Measurements from ENCODE around the gene ACAP2.

Gene ACAP2

DNA sequence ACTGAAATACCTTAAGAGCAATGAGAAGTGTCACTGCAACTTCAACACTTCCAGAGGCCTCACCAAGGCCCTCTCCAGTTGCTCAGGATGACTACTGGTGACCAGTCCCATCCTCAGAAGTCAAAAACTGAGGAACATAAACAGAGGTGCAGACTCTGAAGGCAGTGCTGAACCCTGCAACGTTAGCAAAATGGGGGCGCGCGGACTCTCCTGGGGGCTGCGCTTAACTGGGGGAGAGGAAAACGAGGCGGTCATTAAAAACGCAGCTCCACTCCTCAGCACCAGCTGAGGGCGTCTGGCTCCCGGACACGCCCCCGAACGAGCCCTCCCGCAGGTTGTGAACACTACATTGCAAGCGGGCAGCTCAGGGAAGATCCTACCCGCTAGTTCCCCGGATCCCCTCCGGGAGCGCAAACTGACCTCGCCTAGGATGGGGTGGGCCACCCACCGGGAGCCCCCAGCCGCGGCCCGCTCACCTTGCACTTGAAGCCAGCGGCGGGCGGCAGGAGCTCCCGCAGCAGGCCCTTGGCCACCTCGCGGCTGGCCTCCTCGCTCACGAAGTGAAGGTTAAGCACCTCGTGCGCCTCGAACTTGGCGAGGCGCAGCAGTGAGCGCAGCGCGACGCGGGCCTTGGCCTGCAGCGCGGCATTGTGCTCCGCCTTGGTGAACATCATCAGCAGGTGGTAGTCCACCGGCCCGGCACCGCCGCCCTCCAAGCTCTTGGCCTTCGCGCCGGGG is 172.6 kb downstream of the ACAP2 start:
- peaks cover 28% of the 10 kb centered on the region for H3K36me3 ChIP-seq (ENCODE audit: control insufficient read depth, insufficient read depth, low read length)
- peaks cover 19% of the 10 kb centered on the region for H3K4me1 ChIP-seq (ENCODE audit: control insufficient read depth, insufficient read depth, low read length, poor library complexity, severe bottlenecking)
- peak overlapping the region; percentile 65 for H3K4me3 ChIP-seq (ENCODE audit: extremely low read depth, insufficient read depth, low read length, poor library complexity, severe bottlenecking)
- 1 to 2% methylated on average over 40 to 43 of the region's 52 CpGs for WGBS, 2 experiments (ENCODE audit: insufficient coverage in 2 of 2)
- peak overlapping the region; percentile 91 for H3K27ac ChIP-seq (ENCODE audit: low read depth, low read length, severe bottlenecking)
- H3K9me3 ChIP-seq (ENCODE audit: control insufficient read depth, low read length), result no peaks in the 10 kb centered on the region

DNA sequence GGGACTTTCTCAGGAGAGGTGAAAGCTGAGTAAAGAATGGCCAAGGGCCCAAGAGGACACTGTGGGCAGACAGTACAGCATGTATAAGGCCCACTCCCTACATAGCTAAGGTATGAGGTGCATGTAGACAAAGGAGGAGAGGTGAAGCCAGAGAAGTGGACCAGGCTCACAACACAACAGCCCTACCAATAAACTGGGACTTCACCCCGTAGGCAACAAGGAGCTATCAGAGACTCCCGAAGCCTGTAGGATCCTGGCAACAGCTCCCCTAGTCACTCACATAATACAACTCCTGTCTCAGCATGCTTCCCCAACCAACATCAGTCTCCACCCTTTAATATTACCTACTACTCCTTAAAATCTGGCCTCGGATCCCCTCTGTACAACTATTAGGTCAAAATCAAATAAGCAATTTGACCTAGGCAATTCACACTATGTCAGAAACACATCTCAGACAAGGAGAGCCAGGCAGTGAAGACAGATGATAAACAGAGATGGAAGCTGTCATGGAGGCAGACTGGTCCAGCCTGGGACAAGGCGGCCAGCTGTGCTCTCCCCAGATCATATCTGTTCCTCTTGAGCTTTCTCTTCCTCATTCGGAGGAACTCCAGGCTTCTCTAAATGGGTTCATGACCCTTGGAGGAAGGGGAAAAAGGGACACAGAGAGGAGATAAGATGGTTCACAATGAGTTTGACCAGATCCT is 173.3 kb downstream of the ACAP2 start:
- peaks cover 19% of the 10 kb centered on the region for H3K4me1 ChIP-seq (ENCODE audit: control insufficient read depth, insufficient read depth, low read length, poor library complexity, severe bottlenecking)
- peak overlapping the region; percentile 65 for H3K4me3 ChIP-seq (ENCODE audit: extremely low read depth, insufficient read depth, low read length, poor library complexity, severe bottlenecking)
- H3K9me3 ChIP-seq (ENCODE audit: control insufficient read depth, low read length), result no peaks in the 10 kb centered on the region
- H3K27ac ChIP-seq (ENCODE audit: low read depth, low read length, severe bottlenecking), result peak overlapping the region; percentile 91
- WGBS, 2 experiments (ENCODE audit: insufficient coverage in 2 of 2), result 74 to 78% methylated on average over 4 of the region's 5 CpGs
- peaks cover 28% of the 10 kb centered on the region for H3K36me3 ChIP-seq (ENCODE audit: control insufficient read depth, insufficient read depth, low read length)

GRCh38 chr3:195268576-195269309 is 174.1 kb downstream of the ACAP2 start:
- 94 to 98% methylated on average over 8 to 9 of the region's 11 CpGs for WGBS, 2 experiments (ENCODE audit: insufficient coverage in 2 of 2)
- no peaks in the 10 kb centered on the region for H3K9me3 ChIP-seq (ENCODE audit: control insufficient read depth, low read length)
- no peak overlapping the region for H3K27ac ChIP-seq (ENCODE audit: low read depth, low read length, severe bottlenecking)
- H3K4me1 ChIP-seq (ENCODE audit: control insufficient read depth, insufficient read depth, low read length, poor library complexity, severe bottlenecking), result peaks cover 23% of the 10 kb centered on the region
- H3K4me3 ChIP-seq (ENCODE audit: extremely low read depth, insufficient read depth, low read length, poor library complexity, severe bottlenecking), result no peak overlapping the region
- H3K36me3 ChIP-seq (ENCODE audit: control insufficient read depth, insufficient read depth, low read length), result peaks cover 31% of the 10 kb centered on the region

DNA sequence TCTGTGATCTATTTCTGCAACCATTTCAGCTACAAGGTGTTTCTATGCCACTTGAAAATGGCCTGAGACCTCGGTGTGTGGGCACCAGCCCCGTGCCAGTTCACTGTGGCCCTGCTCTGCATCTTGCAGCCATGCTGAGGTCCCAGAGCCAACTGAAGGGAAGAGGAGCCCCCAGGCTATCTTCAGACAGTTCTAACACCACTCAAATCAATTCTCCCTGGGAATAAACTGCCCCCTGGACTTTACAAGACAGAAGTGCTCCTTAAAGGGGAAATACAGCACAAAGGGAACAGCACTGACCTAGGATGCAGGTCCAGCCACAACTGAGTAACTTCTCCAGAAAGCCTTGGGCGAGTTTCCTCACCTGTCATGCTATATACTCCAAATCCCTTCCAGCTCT is 175.7 kb downstream of the ACAP2 start:
- 69 to 97% methylated on average over 2 to 3 of the region's 3 CpGs for WGBS, 2 experiments (ENCODE audit: insufficient coverage in 2 of 2)
- Histone ChIP-seq H3K27ac (ENCODE audit: low read depth, low read length, severe bottlenecking) (no peak overlapping the region), H3K9me3 (ENCODE audit: control insufficient read depth, low read length) (no peaks in the 10 kb centered on the region), H3K36me3 (ENCODE audit: control insufficient read depth, insufficient read depth, low read length) (peaks cover 31% of the 10 kb centered on the region), H3K4me1 (ENCODE audit: control insufficient read depth, insufficient read depth, low read length, poor library complexity, severe bottlenecking) (peaks cover 27% of the 10 kb centered on the region), H3K4me3 (ENCODE audit: extremely low read depth, insufficient read depth, low read length, poor library complexity, severe bottlenecking) (no peak overlapping the region)

GRCh38 chr3:195266428-195266827 is 176.4 kb downstream of the ACAP2 start:
- Histone ChIP-seq H3K4me1 (ENCODE audit: control insufficient read depth, insufficient read depth, low read length, poor library complexity, severe bottlenecking) (peaks cover 27% of the 10 kb centered on the region), H3K4me3 (ENCODE audit: extremely low read depth, insufficient read depth, low read length, poor library complexity, severe bottlenecking) (no peak overlapping the region), H3K36me3 (ENCODE audit: control insufficient read depth, insufficient read depth, low read length) (peaks cover 31% of the 10 kb centered on the region), H3K27ac (ENCODE audit: low read depth, low read length, severe bottlenecking) (no peak overlapping the region), H3K9me3 (ENCODE audit: control insufficient read depth, low read length) (no peaks in the 10 kb centered on the region)
- WGBS, 2 experiments (ENCODE audit: insufficient coverage in 2 of 2), result 91 to 97% methylated on average over 3 to 5 of the region's 5 CpGs

DNA sequence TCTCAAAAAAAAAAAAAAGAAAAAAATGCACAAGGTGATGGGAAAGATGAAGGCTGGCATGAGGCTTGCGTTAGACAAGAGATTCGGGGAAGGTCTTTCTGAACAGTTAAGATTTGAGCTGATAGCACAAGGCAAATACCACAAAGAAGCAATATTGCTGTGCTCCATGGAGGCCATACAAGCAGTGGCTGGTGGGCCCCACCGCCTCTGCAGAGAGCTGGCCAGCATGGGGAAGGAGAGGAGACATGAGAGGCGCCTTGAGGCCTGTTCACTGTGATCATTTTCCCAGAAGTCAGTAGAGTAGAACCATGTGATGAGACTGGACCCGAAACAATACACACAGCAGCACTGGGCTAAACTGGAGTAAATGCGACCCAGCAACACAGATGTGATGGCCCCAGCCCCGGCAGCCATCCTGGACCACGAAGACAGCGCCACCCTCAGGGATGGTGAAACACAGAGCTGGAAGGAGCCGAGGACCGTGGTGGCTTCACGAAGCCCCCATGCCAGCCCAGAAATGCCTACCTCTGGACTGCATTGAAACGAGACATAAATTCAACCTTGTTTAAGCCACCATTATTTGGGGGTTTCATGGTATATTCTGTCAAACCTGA is 177.3 kb downstream of the ACAP2 start:
- Histone ChIP-seq H3K36me3 (ENCODE audit: control insufficient read depth, insufficient read depth, low read length) (peaks cover 31% of the 10 kb centered on the region), H3K27ac (ENCODE audit: low read depth, low read length, severe bottlenecking) (no peak overlapping the region), H3K4me1 (ENCODE audit: control insufficient read depth, insufficient read depth, low read length, poor library complexity, severe bottlenecking) (peaks cover 35% of the 10 kb centered on the region), H3K4me3 (ENCODE audit: extremely low read depth, insufficient read depth, low read length, poor library complexity, severe bottlenecking) (no peak overlapping the region), H3K9me3 (ENCODE audit: control insufficient read depth, low read length) (no peaks in the 10 kb centered on the region)
- WGBS, 2 experiments (ENCODE audit: insufficient coverage in 2 of 2), result 93 to 99% methylated on average over 10 to 13 of the region's 13 CpGs

GRCh38 chr3:195263925-195264600 is 178.8 kb downstream of the ACAP2 start:
- WGBS, 2 experiments (ENCODE audit: insufficient coverage in 2 of 2), result 90 to 97% methylated on average over 9 to 10 of the region's 10 CpGs
- H3K9me3 ChIP-seq (ENCODE audit: control insufficient read depth, low read length), result no peaks in the 10 kb centered on the region
- no peak overlapping the region for H3K27ac ChIP-seq (ENCODE audit: low read depth, low read length, severe bottlenecking)
- peaks cover 30% of the 10 kb centered on the region for H3K36me3 ChIP-seq (ENCODE audit: control insufficient read depth, insufficient read depth, low read length)
- H3K4me3 ChIP-seq (ENCODE audit: extremely low read depth, insufficient read depth, low read length, poor library complexity, severe bottlenecking), result no peak overlapping the region
- peaks cover 31% of the 10 kb centered on the region for H3K4me1 ChIP-seq (ENCODE audit: control insufficient read depth, insufficient read depth, low read length, poor library complexity, severe bottlenecking)

- H3K36me3 ChIP-seq (ENCODE audit: control insufficient read depth, insufficient read depth, low read length), result peaks cover 28% of the 10 kb centered on the region
- WGBS, 2 experiments (ENCODE audit: insufficient coverage in 2 of 2), result 85 to 91% methylated on average over 5 of the region's 11 CpGs
- peaks cover 34% of the 10 kb centered on the region for H3K4me1 ChIP-seq (ENCODE audit: control insufficient read depth, insufficient read depth, low read length, poor library complexity, severe bottlenecking)
- H3K9me3 ChIP-seq (ENCODE audit: control insufficient read depth, low read length), result no peaks in the 10 kb centered on the region
- no peak overlapping the region for H3K27ac ChIP-seq (ENCODE audit: low read depth, low read length, severe bottlenecking)
- no peak overlapping the region for H3K4me3 ChIP-seq (ENCODE audit: extremely low read depth, insufficient read depth, low read length, poor library complexity, severe bottlenecking)
Measured at GRCh38 chr3:195263193-195263924, 179.5 kb downstream of the ACAP2 start.

- Histone ChIP-seq H3K9me3 (ENCODE audit: control insufficient read depth, low read length) (no peaks in the 10 kb centered on the region), H3K4me3 (ENCODE audit: extremely low read depth, insufficient read depth, low read length, poor library complexity, severe bottlenecking) (no peak overlapping the region), H3K4me1 (ENCODE audit: control insufficient read depth, insufficient read depth, low read length, poor library complexity, severe bottlenecking) (peaks cover 37% of the 10 kb centered on the region), H3K36me3 (ENCODE audit: control insufficient read depth, insufficient read depth, low read length) (peaks cover 18% of the 10 kb centered on the region), H3K27ac (ENCODE audit: low read depth, low read length, severe bottlenecking) (no peak overlapping the region)
- WGBS, 2 experiments (ENCODE audit: insufficient coverage in 2 of 2), result no CpG with 5 or more reads among the region's 2 CpGs
Measured at GRCh38 chr3:195261925-195262324, 180.9 kb downstream of the ACAP2 start.
